Nucleus accumbens (tissue), 56 donors: ENCODE measurements around the gene DLG5.

Experiments used
- DNase-seq, 56 donors: peaks; one replicate each; lab custom pipeline; 2025; lab: John Stamatoyannopoulos, UW

The DLG5 gene

GRCh38 chr10:77872151-77872946, 54.2 kb downstream of the DLG5 start:
- peak; percentile 17 to 92 (median 80) for DNase-seq

- DNase-seq, result no peak
Measured at GRCh38 chr10:77869626-77870420, 56.7 kb downstream of the DLG5 start.

- no peak for DNase-seq
Measured at GRCh38 chr10:77868523-77868922, 58.0 kb downstream of the DLG5 start.

GRCh38 chr10:77867124-77867719, 59.3 kb downstream of the DLG5 start:
- no peak for DNase-seq

- DNase-seq, result no peak
Measured at GRCh38 chr10:77866598-77866997, 60.0 kb downstream of the DLG5 start.

- DNase-seq, result no peak
Measured at GRCh38 chr10:77865580-77866324, 60.8 kb downstream of the DLG5 start.

- no peak for DNase-seq
Measured at GRCh38 chr10:77864151-77864851, 62.3 kb downstream of the DLG5 start.

GRCh38 chr10:77863446-77863845, 63.1 kb downstream of the DLG5 start:
- no peak for DNase-seq

GRCh38 chr10:77862595-77862994, 64.0 kb downstream of the DLG5 start:
- no peak for DNase-seq

GRCh38 chr10:77861366-77861765, 65.2 kb downstream of the DLG5 start:
- no peak for DNase-seq

GRCh38 chr10:77859865-77860282, 66.7 kb downstream of the DLG5 start:
- DNase-seq, result no peak

- DNase-seq, result no peak
Measured at GRCh38 chr10:77859200-77859864, 67.2 kb downstream of the DLG5 start.

- peak in 1 of 56 donors; percentile 25 for DNase-seq
Measured at GRCh38 chr10:77857272-77857671, 69.3 kb downstream of the DLG5 start.

- no peak for DNase-seq
Measured at GRCh38 chr10:77856566-77856965, 70.0 kb downstream of the DLG5 start.

- peak in 1 of 56 donors; percentile 15 for DNase-seq
Measured at GRCh38 chr10:77855404-77856155, 71.0 kb downstream of the DLG5 start.

GRCh38 chr10:77854115-77854514, 72.4 kb downstream of the DLG5 start:
- no peak for DNase-seq

- no peak for DNase-seq
Measured at GRCh38 chr10:77853256-77853655, 73.3 kb downstream of the DLG5 start.

- no peak for DNase-seq
Measured at GRCh38 chr10:77850620-77851231, 75.8 kb downstream of the DLG5 start.
